H1 (cell line): Measurements from ENCODE around the gene RELL1.

Experiments
- ASH2L ChIP-seq: fragments of 200-600, 300-600 bp; sonication (generic); IDR thresholded peaks from one replicate; pipeline ENCODE4 v1.7.1; 2017; ENCODE audit warnings: low read length
- CREB1 ChIP-seq: IDR thresholded peaks from 2 replicates; pipeline ENCODE4 v1.6.1; 2012; ENCODE audit warnings: inconsistent platforms
- CTCF ChIP-seq, 3 experiments: IDR thresholded peaks; 1 replicate in 2 of 3; 2 replicates in 1 of 3; pipeline versions ENCODE4 v1.5.1 to v1.6.1; 2011; ENCODE audit warnings: low read length in 3 of 3, mild to moderate bottlenecking in 3 of 3, inconsistent platforms in 2 of 3, low read depth in 1 of 3, moderate library complexity in 1 of 3; ENCODE audit not compliant: insufficient read depth in 1 of 3; ENCODE audit errors: control extremely low read depth in 1 of 3
- EP300 ChIP-seq, 2 experiments: IDR thresholded peaks; 1 replicate in 1 of 2; 2 replicates in 1 of 2; pipeline ENCODE4 v1.6.1; 2011 to 2012; ENCODE audit warnings: low read depth in 2 of 2, low read length in 2 of 2, mild to moderate bottlenecking in 2 of 2, borderline replicate concordance in 1 of 2, inconsistent platforms in 1 of 2, moderate library complexity in 1 of 2
- EZH2 ChIP-seq: fragments of 200-600 bp; sonication (generic); IDR thresholded peaks from 2 replicates; pipeline ENCODE4 v1.7.1; 2012; ENCODE audit warnings: low read depth, mild to moderate bottlenecking, moderate library complexity, low read length, inconsistent platforms; ENCODE audit not compliant: severe bottlenecking
- POLR2A ChIP-seq, 2 experiments: IDR thresholded peaks; 1 replicate in 1 of 2; 2 replicates in 1 of 2; pipeline ENCODE4 v1.6.1; 2011; ENCODE audit warnings: low read depth in 2 of 2, low read length in 2 of 2, mild to moderate bottlenecking in 2 of 2; ENCODE audit errors: control extremely low read depth in 1 of 2
- POLR2AphosphoS5 ChIP-seq: IDR thresholded peaks from 2 replicates; pipeline ENCODE4 v1.6.1; 2011; ENCODE audit warnings: low read depth, low read length
- RAD21 ChIP-seq, 2 experiments: IDR thresholded peaks in 1 of 2; conservative IDR thresholded peaks in 1 of 2; 2 replicates each; pipeline ENCODE4 v1.6.1; 2011; ENCODE audit warnings: low read depth in 2 of 2, low read length in 2 of 2, improper control_type of control experiment in 1 of 2, inconsistent platforms in 1 of 2, mild to moderate bottlenecking in 1 of 2, moderate library complexity in 1 of 2

GRCh38 chr4:37666625-37667071, 19.5 kb downstream of the RELL1 start:
- no peak for TF ChIP-seq EZH2
- TF ChIP-seq CREB1: no peak
- TF ChIP-seq EP300 (IDR thresholded peaks at IDR 0.05; ENCODE audit: borderline replicate concordance in 1 of 2, low read depth in 2 of 2, low read length in 2 of 2): no peak
- TF ChIP-seq CTCF (IDR thresholded peaks at IDR 0.05; ENCODE audit: control extremely low read depth in 1 of 3, insufficient read depth in 1 of 3, low read depth in 1 of 3, low read length in 3 of 3): no peak
- TF ChIP-seq ASH2L: no peak
- TF ChIP-seq POLR2A (IDR thresholded peaks at IDR 0.05; ENCODE audit: control extremely low read depth in 1 of 2, low read depth in 2 of 2, low read length in 2 of 2): no peak
- no peak for TF ChIP-seq POLR2AphosphoS5
- TF ChIP-seq RAD21 (IDR thresholded peaks at IDR 0.05 in 1 of 2, conservative IDR thresholded peaks at IDR 0.05 in 1 of 2; ENCODE audit: low read depth in 2 of 2, low read length in 2 of 2): no peak
